ENCODE results near the gene MLPH. TPM values are rescaled to one million over a fixed set of nuclear protein-coding genes. Genes with fewer than 3 reads are reported as not detected.
A peak's percentile ranks its signal among the peaks of the same experiment; 100 is the strongest.

Gene MLPH
- polyA plus RNA-seq, 3 donors: not detected

GRCh38 chr2:237459741-237460174, 27.3 kb upstream of the MLPH start:
- WGBS (ENCODE audit: insufficient coverage): 33% methylated on average over 1 of the region's 3 CpGs

DNA sequence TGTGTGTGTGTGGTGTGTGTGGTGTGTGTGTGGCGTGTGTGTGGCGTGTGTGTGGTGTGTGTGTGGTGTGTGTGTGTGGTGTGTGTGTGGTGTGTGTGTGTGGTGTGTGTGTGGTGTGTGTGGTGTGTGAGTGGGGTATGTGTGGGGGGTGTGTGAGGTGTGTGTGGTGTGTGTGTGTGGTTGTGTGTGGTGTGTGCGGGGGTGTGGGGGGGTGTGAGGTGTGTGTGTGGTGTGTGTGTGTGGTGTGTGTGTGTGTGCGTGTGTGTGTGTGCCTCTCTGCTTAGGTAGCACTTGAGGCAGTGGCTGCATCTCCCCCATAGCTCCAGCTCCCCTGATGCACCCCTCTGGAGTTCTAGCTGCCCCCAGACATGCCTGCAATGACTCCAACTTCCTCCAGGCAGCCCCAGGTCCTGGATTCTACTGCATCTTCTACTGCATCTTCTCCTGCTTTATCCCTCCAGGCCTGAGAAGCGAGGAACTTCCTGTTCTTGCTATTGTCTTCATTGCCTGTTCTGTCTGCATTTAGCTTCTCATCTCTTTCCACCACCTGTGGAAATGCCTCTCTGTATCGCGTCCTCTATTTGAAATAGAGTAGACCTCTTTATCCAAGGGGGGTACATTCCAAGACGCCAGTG, 22.2 kb upstream of the MLPH start:
- 100% methylated on average over 1 of the region's 8 CpGs for WGBS (ENCODE audit: insufficient coverage)
- H3K4me1 Mint-ChIP-seq: peaks cover 3% of the 10 kb centered on the region
- peaks cover 0 to 4% (median 0%) of the 10 kb centered on the region in 3 donors for H3K27me3 Mint-ChIP-seq (ENCODE audit: low read depth in 3 of 3)
- H3K4me1 ChIP-seq (ENCODE audit: control insufficient read depth in 1 of 2, insufficient read depth in 2 of 2, low read length in 2 of 2): no peaks in the 10 kb centered on the region
- no peak overlapping the region for H3K4me2 ChIP-seq (replicated peaks; ENCODE audit: extremely low read depth, low read length, poor library complexity, severe bottlenecking)
- H3K4me3 ChIP-seq (replicated peaks in 1 of 3; ENCODE audit: low read depth in 2 of 3, low read length in 3 of 3): no peak overlapping the region
- intact Hi-C loops (cut with micrococcal nuclease): no loop called here
- no peak overlapping the region for H2AFZ ChIP-seq (ENCODE audit: insufficient read depth, low read depth, low read length, poor library complexity, severe bottlenecking)
- no peak overlapping the region for H3K27ac ChIP-seq (ENCODE audit: low read depth in 1 of 2, low read length in 2 of 2)
- H3K36me3 Mint-ChIP-seq: no peaks in the 10 kb centered on the region
- no peaks in the 10 kb centered on the region for H3K79me2 ChIP-seq (ENCODE audit: insufficient read depth, low read length)
- no peak overlapping the region for H3K4me3 Mint-ChIP-seq
- no peaks in the 10 kb centered on the region for H4K20me1 ChIP-seq (ENCODE audit: insufficient read depth, low read length)
- H3K36me3 ChIP-seq (replicated peaks in 1 of 2; ENCODE audit: control insufficient read depth in 1 of 2, insufficient read depth in 2 of 2, low read length in 2 of 2): no peaks in the 10 kb centered on the region
- peaks cover 0 to 6% (median 2%) of the 10 kb centered on the region in 7 donors for H3K9me3 Mint-ChIP-seq
- no peak overlapping the region for H3K9ac ChIP-seq (ENCODE audit: insufficient read depth, low read length, poor library complexity, severe bottlenecking)
- DNase-seq: no peak
- H3K9me3 ChIP-seq (replicated peaks in 1 of 2; ENCODE audit: control insufficient read depth in 1 of 2, insufficient read depth in 1 of 2, low read length in 2 of 2): no peaks in the 10 kb centered on the region
- no peak overlapping the region for H3K27ac Mint-ChIP-seq
- no peak for TF ChIP-seq CTCF (IDR thresholded peaks at IDR 0.05)
- no peaks in the 10 kb centered on the region for H3K27me3 ChIP-seq (ENCODE audit: control insufficient read depth in 2 of 2, insufficient read depth in 2 of 2, low read length in 2 of 2)

More at GRCh38 chr2:237459741-237460174, 27.3 kb upstream of the MLPH start:
- Mint-ChIP-seq H3K36me3 (no peaks in the 10 kb centered on the region), H3K9me3 (peaks cover 0 to 3% (median 2%) of the 10 kb centered on the region in 7 donors), H3K27me3 (ENCODE audit: low read depth in 3 of 3) (peaks cover 0 to 7% (median 3%) of the 10 kb centered on the region in 3 donors), H3K27ac (no peak overlapping the region), H3K4me1 (no peaks in the 10 kb centered on the region), H3K4me3 (no peak overlapping the region)
- Histone ChIP-seq H3K9ac (ENCODE audit: insufficient read depth, low read length, poor library complexity, severe bottlenecking) (no peak overlapping the region), H2AFZ (ENCODE audit: insufficient read depth, low read depth, low read length, poor library complexity, severe bottlenecking) (no peak overlapping the region), H3K4me2 (replicated peaks; ENCODE audit: extremely low read depth, low read length, poor library complexity, severe bottlenecking) (no peak overlapping the region), H3K4me1 (ENCODE audit: control insufficient read depth in 1 of 2, insufficient read depth in 2 of 2, low read length in 2 of 2) (no peaks in the 10 kb centered on the region), H3K27me3 (ENCODE audit: control insufficient read depth in 2 of 2, insufficient read depth in 2 of 2, low read length in 2 of 2) (no peaks in the 10 kb centered on the region), H4K20me1 (ENCODE audit: insufficient read depth, low read length) (no peaks in the 10 kb centered on the region), H3K4me3 (replicated peaks in 1 of 3; ENCODE audit: low read depth in 2 of 3, low read length in 3 of 3) (no peak overlapping the region), H3K9me3 (replicated peaks in 1 of 2; ENCODE audit: control insufficient read depth in 1 of 2, insufficient read depth in 1 of 2, low read length in 2 of 2) (no peaks in the 10 kb centered on the region), H3K79me2 (ENCODE audit: insufficient read depth, low read length) (no peaks in the 10 kb centered on the region), H3K36me3 (replicated peaks in 1 of 2; ENCODE audit: control insufficient read depth in 1 of 2, insufficient read depth in 2 of 2, low read length in 2 of 2) (no peaks in the 10 kb centered on the region), H3K27ac (ENCODE audit: low read depth in 1 of 2, low read length in 2 of 2) (no peak overlapping the region)
- no peak for TF ChIP-seq CTCF (IDR thresholded peaks at IDR 0.05)
- intact Hi-C loops (cut with micrococcal nuclease): no loop called here
- DNase-seq: peak in 1 of 3 donors; percentile 13

Measured in CD14-positive monocyte (primary cell).